ENCODE measurements around the gene MYPOP. TPM values are rescaled to one million over a fixed set of nuclear protein-coding genes. Genes with fewer than 3 reads are reported as not detected.

The MYPOP gene
- total and polyA plus RNA-seq, 9 of the 15 experiments (the other 6 are each of a cell fraction or from before 2014, with no cell fraction given), result 0.32 to 7.6 (median 1.6) TPM

GRCh38 chr19:45862564-45863334, 39.7 kb downstream of the MYPOP start, which contains the start of gene SYMPK (continued):
- TF ChIP-seq MTA3 (IDR thresholded peaks at IDR 0.05; ENCODE audit: borderline replicate concordance) (0 out of 2 replicates have a peak, but pooled peaks have one; percentile 20), E4F1 (CRISPR knock-in tag; IDR thresholded peaks at IDR 0.05; ENCODE audit: borderline replicate concordance) (no peak), MED1 (CRISPR knock-in tag; IDR thresholded peaks at IDR 0.05; ENCODE audit: borderline replicate concordance) (no peak), VEZF1 (CRISPR knock-in tag; IDR thresholded peaks at IDR 0.05) (peak; percentile 39; the same call in 1 of the 2 replicates), XRCC5 (IDR thresholded peaks at IDR 0.05; ENCODE audit: low read depth, low read length) (no peak), ZNF311 (CRISPR knock-in tag; IDR thresholded peaks at IDR 0.05) (no peak), GATAD2A (IDR thresholded peaks at IDR 0.05) (no peak), THAP7 (CRISPR knock-in tag; IDR thresholded peaks at IDR 0.05) (no peak), CTBP1 (IDR thresholded peaks at IDR 0.05; ENCODE audit: borderline replicate concordance) (peak; percentile 78; the same call in 1 of the 2 replicates), ATF2 (CRISPR knock-in tag; IDR thresholded peaks at IDR 0.05) (no peak), SRSF3 (IDR thresholded peaks at IDR 0.05; ENCODE audit: insufficient read depth, low read length) (no peak), E2F8 (IDR thresholded peaks at IDR 0.05; ENCODE audit: low read depth, partially characterized antibody) (peak; percentile 36), ILK (tag; IDR thresholded peaks at IDR 0.05; ENCODE audit: borderline replicate concordance, low read depth) (no peak), GTF2F1 (IDR thresholded peaks at IDR 0.05; ENCODE audit: low read depth, low read length) (no peak), FOXP1 (CRISPR knock-in tag; IDR thresholded peaks at IDR 0.05) (0 out of 2 replicates have a peak, but pooled peaks have one; percentile 52), USF1 (CRISPR knock-in tag; IDR thresholded peaks at IDR 0.05) (peak; percentile 49; the same call in 1 of the 2 replicates), ZNF57 (CRISPR knock-in tag; IDR thresholded peaks at IDR 0.05) (no peak)
